Muscle of back (tissue), 10 donors: ENCODE measurements around the gene OR51A2. TPM values are rescaled to one million over a fixed set of nuclear protein-coding genes. Genes with fewer than 3 reads are reported as not detected.

Experiments used
- polyA plus RNA-seq, 10 donors: library from polyadenylated mRNA; unstranded; fragments of 120-200 nt; gene quantifications; one replicate each; pipeline ENCODE4 v1.2.1, GENCODE V29; 2013; ENCODE audit not compliant: insufficient read length in 10 of 10

The OR51A2 gene
- polyA plus RNA-seq, 10 donors = not detected

Other genes with a start within 250 kb of the OR51A2 start
- gene OR51F1, start 185.8 kb downstream of the OR51A2 start, polyA plus RNA-seq = not detected
- gene OR52R1, start 151.3 kb downstream of the OR51A2 start, polyA plus RNA-seq = not detected
- gene OR51F2, start 134.4 kb downstream of the OR51A2 start, polyA plus RNA-seq = not detected
- gene OR51S1, start 106.5 kb downstream of the OR51A2 start, polyA plus RNA-seq = not detected
- gene OR51T1, start 73.8 kb downstream of the OR51A2 start, polyA plus RNA-seq = not detected
- gene OR51A7, start 51.9 kb downstream of the OR51A2 start, polyA plus RNA-seq = not detected
- not detected for gene OR51G2, start 36.4 kb downstream of the OR51A2 start, polyA plus RNA-seq
- not detected for gene OR51G1, start 31.4 kb downstream of the OR51A2 start, polyA plus RNA-seq
- not detected for gene OR51A4, start 8.1 kb downstream of the OR51A2 start, polyA plus RNA-seq
- gene OR51L1, start 39.1 kb upstream of the OR51A2 start, polyA plus RNA-seq = not detected
- not detected for gene OR52J3, start 90.8 kb upstream of the OR51A2 start, polyA plus RNA-seq
- gene OR52E2, start 103.9 kb upstream of the OR51A2 start, polyA plus RNA-seq = not detected
- gene OR52E1, start 113.9 kb upstream of the OR51A2 start, polyA plus RNA-seq = not detected
- gene OR52A5, start 182.6 kb upstream of the OR51A2 start, polyA plus RNA-seq = not detected
- under 1 TPM in 4 of 10 donors, not detected in 6; 0.03 to 0.05 (median 0.03) TPM for gene OR52A1, start 199.0 kb upstream of the OR51A2 start, polyA plus RNA-seq
- gene OR51V1, start 245.0 kb upstream of the OR51A2 start, polyA plus RNA-seq = not detected